OCI-LY3 (cell line): Measurements from ENCODE around the gene LRRC8D.

Experiments
- EZH2phosphoT487 ChIP-seq: fragments of 200-600 bp; shearing (Covaris generic); IDR thresholded peaks from 2 replicates; pipeline ENCODE4 v1.6.1; 2018; ENCODE audit warnings: antibody characterized with exemption, mixed run types, low read depth
- TF ChIP-seq, protein P1 (sequence below): fragments of 200-600, 300-600 bp; sonication (generic); IDR thresholded peaks from 2 replicates; pipeline ENCODE4 v1.5.1; 2014; ENCODE audit warnings: antibody characterized with exemption, low read length, low read depth

DNA sequence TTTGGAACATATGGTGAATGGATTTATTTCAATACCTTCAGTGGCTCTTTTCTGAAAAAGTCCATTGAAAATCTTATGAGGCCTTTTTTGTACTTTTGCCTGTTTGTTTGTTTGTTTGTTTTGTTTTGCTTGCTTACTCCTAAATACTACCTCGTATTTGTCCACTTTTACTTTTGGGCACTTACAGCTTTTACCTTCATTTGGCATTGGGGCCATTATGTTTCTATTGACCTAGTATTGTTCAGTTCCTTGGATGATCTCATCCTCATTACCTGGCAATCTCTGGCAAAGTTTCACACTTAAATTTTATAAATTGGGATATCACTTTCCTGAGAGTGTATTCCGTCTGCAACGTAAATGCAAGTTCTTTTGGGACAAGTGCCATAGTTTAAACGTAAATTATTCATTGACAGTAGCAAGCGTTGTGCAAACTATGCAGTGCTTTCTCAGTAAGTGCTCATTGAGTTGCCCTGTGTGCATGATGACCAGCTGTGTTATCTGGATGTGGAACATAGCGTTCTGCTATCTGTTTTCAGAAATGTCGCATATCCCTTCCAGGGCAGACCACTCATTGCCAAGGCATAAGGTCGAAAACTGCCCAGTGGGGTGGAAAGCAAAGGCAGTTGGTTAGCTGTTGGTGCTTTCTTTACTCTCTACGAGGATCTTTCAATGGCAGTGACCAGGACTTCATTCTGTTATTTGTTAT is 51.1 kb downstream of the LRRC8D start:
- TF ChIP-seq, protein P1, sequence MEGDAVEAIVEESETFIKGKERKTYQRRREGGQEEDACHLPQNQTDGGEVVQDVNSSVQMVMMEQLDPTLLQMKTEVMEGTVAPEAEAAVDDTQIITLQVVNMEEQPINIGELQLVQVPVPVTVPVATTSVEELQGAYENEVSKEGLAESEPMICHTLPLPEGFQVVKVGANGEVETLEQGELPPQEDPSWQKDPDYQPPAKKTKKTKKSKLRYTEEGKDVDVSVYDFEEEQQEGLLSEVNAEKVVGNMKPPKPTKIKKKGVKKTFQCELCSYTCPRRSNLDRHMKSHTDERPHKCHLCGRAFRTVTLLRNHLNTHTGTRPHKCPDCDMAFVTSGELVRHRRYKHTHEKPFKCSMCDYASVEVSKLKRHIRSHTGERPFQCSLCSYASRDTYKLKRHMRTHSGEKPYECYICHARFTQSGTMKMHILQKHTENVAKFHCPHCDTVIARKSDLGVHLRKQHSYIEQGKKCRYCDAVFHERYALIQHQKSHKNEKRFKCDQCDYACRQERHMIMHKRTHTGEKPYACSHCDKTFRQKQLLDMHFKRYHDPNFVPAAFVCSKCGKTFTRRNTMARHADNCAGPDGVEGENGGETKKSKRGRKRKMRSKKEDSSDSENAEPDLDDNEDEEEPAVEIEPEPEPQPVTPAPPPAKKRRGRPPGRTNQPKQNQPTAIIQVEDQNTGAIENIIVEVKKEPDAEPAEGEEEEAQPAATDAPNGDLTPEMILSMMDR, result no peak
- TF ChIP-seq EZH2phosphoT487, result no peak
